CD4-positive, CD25-positive, alpha-beta regulatory T cell (primary cell): Measurements from ENCODE around the gene RAET1E. TPM values are rescaled to one million over a fixed set of nuclear protein-coding genes. Genes with fewer than 3 reads are reported as not detected.

Source experiments
- ATAC-seq, 2 donors: fragments of 150-1000 bp; cut with Tn5 transposase; one replicate each; pipeline ENCODE4 v1.10.0; 2021; ENCODE audit warnings: low read depth in 2 of 2, moderate number of reproducible peaks in 2 of 2, moderate library complexity in 1 of 2
- DNase-seq, 3 donors: peaks; one replicate each; pipeline versions ENCODE4 v3.0.0 to v3.0.0-alpha.2; 2012 to 2022; ENCODE audit warnings: mixed read lengths in 1 of 3
- H3K27ac ChIP-seq: one replicate; pipeline ENCODE4 v1.7.0; 2013; ENCODE audit warnings: mild to moderate bottlenecking, low read length; ENCODE audit not compliant: insufficient read depth, poor library complexity, severe bottlenecking
- H3K27me3 ChIP-seq: one replicate; pipeline ENCODE4 v1.7.0; 2013; ENCODE audit warnings: low read length; ENCODE audit not compliant: control insufficient read depth, insufficient read depth
- H3K36me3 ChIP-seq: one replicate; pipeline ENCODE4 v1.7.0; 2013; ENCODE audit warnings: mild to moderate bottlenecking, low read length, moderate library complexity; ENCODE audit not compliant: control insufficient read depth, insufficient read depth
- H3K4me1 ChIP-seq: 2 replicates; pipeline ENCODE4 v1.7.0; 2013; ENCODE audit warnings: mild to moderate bottlenecking, low read length; ENCODE audit not compliant: insufficient read depth, control insufficient read depth, poor library complexity, severe bottlenecking
- H3K4me3 ChIP-seq: one replicate; pipeline ENCODE4 v1.7.0; 2013; ENCODE audit warnings: low read depth, mild to moderate bottlenecking, low read length, moderate library complexity
- H3K9me3 ChIP-seq, 2 experiments: 1 replicate in 1 of 2; 2 replicates in 1 of 2; pipeline ENCODE4 v1.7.0; 2013; ENCODE audit warnings: low read length in 2 of 2, mild to moderate bottlenecking in 1 of 2, moderate library complexity in 1 of 2; ENCODE audit not compliant: control insufficient read depth in 2 of 2
- H3K27ac Mint-ChIP-seq, 3 donors: one replicate each; pipeline ENCODE4 v1.8.0; 2020 to 2022; ENCODE audit warnings: mild to moderate bottlenecking in 3 of 3, mixed read lengths in 3 of 3, moderate library complexity in 2 of 3
- H3K27me3 Mint-ChIP-seq: one replicate; pipeline ENCODE4 v1.8.0; 2022; ENCODE audit warnings: mild to moderate bottlenecking, mixed read lengths
- H3K36me3 Mint-ChIP-seq: one replicate; pipeline ENCODE4 v1.8.0; 2020; ENCODE audit warnings: mixed read lengths
- H3K4me1 Mint-ChIP-seq, 4 donors: one replicate each; pipeline ENCODE4 v1.8.0; 2020 to 2022; ENCODE audit warnings: mixed read lengths in 4 of 4, mild to moderate bottlenecking in 1 of 4
- H3K4me3 Mint-ChIP-seq, 4 donors: one replicate each; pipeline ENCODE4 v1.8.0; 2020 to 2022; ENCODE audit warnings: mild to moderate bottlenecking in 4 of 4, mixed read lengths in 4 of 4, moderate library complexity in 3 of 4
- H3K9me3 Mint-ChIP-seq, 7 donors: one replicate each; pipeline ENCODE4 v1.8.0; 2020 to 2022; ENCODE audit warnings: mixed read lengths in 7 of 7, mild to moderate bottlenecking in 3 of 7, moderate library complexity in 2 of 7
- polyA plus RNA-seq, 4 donors: library from polyadenylated mRNA; unstranded; fragments of 300-500 nt; fragmentation: Illumina TruSeq; gene quantifications; one replicate each; pipeline ENCODE4 v1.2.3, GENCODE V29; 2021
- total RNA-seq: library from RNA; stranded (reverse); gene quantifications from one replicate; pipeline ENCODE4 v1.2.3, GENCODE V29; 2022

RAET1E gene
- total and polyA plus RNA-seq, 5 donors from 2014 or later = not detected

- peaks cover 3% of the 10 kb centered on the region for H3K27me3 ChIP-seq
- H3K4me3 ChIP-seq = no peak overlapping the region
- DNase-seq = no peak
- Mint-ChIP-seq H3K9me3 (peaks cover 0 to 2% (median 0%) of the 10 kb centered on the region in 7 donors), H3K4me1 (peaks cover 0 to 7% (median 4%) of the 10 kb centered on the region in 4 donors), H3K27ac (no peak overlapping the region), H3K4me3 (no peak overlapping the region), H3K27me3 (peaks cover 39% of the 10 kb centered on the region), H3K36me3 (no peaks in the 10 kb centered on the region)
- H3K27ac ChIP-seq = no peak overlapping the region
- no peaks in the 10 kb centered on the region for H3K9me3 ChIP-seq
- no peaks in the 10 kb centered on the region for H3K4me1 ChIP-seq
- no peaks in the 10 kb centered on the region for H3K36me3 ChIP-seq
- ATAC-seq = no peak
Observed at GRCh38 chr6:149899926-149900619, 2.2 kb upstream of the RAET1E start.

GRCh38 chr6:149899486-149899885 lies 1.6 kb upstream of the RAET1E start:
- Histone ChIP-seq H3K27ac (no peak overlapping the region), H3K27me3 (peaks cover 3% of the 10 kb centered on the region), H3K36me3 (no peaks in the 10 kb centered on the region), H3K4me1 (no peaks in the 10 kb centered on the region), H3K4me3 (no peak overlapping the region), H3K9me3 (no peaks in the 10 kb centered on the region)
- Mint-ChIP-seq H3K4me1 (peaks cover 0 to 7% (median 4%) of the 10 kb centered on the region in 4 donors), H3K27ac (no peak overlapping the region), H3K36me3 (no peaks in the 10 kb centered on the region), H3K9me3 (peaks cover 0 to 2% (median 0%) of the 10 kb centered on the region in 7 donors), H3K27me3 (peaks cover 45% of the 10 kb centered on the region), H3K4me3 (no peak overlapping the region)
- DNase-seq = no peak
- ATAC-seq = no peak

GRCh38 chr6:149898966-149899365 lies 1.1 kb upstream of the RAET1E start:
- DNase-seq (no peak), ATAC-seq (no peak)
- Mint-ChIP-seq H3K9me3 (peaks cover 0 to 2% (median 0%) of the 10 kb centered on the region in 7 donors), H3K4me1 (peaks cover 0 to 7% (median 4%) of the 10 kb centered on the region in 4 donors), H3K27ac (no peak overlapping the region), H3K36me3 (no peaks in the 10 kb centered on the region), H3K27me3 (peaks cover 50% of the 10 kb centered on the region), H3K4me3 (no peak overlapping the region)
- H3K4me3 ChIP-seq = no peak overlapping the region
- H3K27me3 ChIP-seq = peaks cover 3% of the 10 kb centered on the region
- H3K27ac ChIP-seq = no peak overlapping the region
- H3K36me3 ChIP-seq = no peaks in the 10 kb centered on the region
- no peaks in the 10 kb centered on the region for H3K4me1 ChIP-seq
- no peaks in the 10 kb centered on the region for H3K9me3 ChIP-seq

GRCh38 chr6:149897015-149897697 lies 757 bp downstream of the RAET1E start:
- H3K36me3 Mint-ChIP-seq = no peaks in the 10 kb centered on the region
- no peak overlapping the region for H3K27ac Mint-ChIP-seq
- peaks cover 57% of the 10 kb centered on the region for H3K27me3 Mint-ChIP-seq
- peaks cover 0 to 2% (median 0%) of the 10 kb centered on the region in 7 donors for H3K9me3 Mint-ChIP-seq
- peak overlapping the region in 1 of 4 donors; percentile 58 for H3K4me3 Mint-ChIP-seq
- no peaks in the 10 kb centered on the region for H3K4me1 ChIP-seq
- peaks cover 0 to 7% (median 4%) of the 10 kb centered on the region in 4 donors for H3K4me1 Mint-ChIP-seq
- H3K4me3 ChIP-seq = no peak overlapping the region
- H3K27me3 ChIP-seq = peaks cover 3% of the 10 kb centered on the region
- H3K27ac ChIP-seq = no peak overlapping the region
- H3K36me3 ChIP-seq = no peaks in the 10 kb centered on the region
- DNase-seq (no peak), ATAC-seq (no peak)
- no peaks in the 10 kb centered on the region for H3K9me3 ChIP-seq

- H3K9me3 ChIP-seq = no peaks in the 10 kb centered on the region
- no peak overlapping the region for H3K27ac ChIP-seq
- no peak for ATAC-seq
- H3K4me1 ChIP-seq = no peaks in the 10 kb centered on the region
- H3K4me3 ChIP-seq = no peak overlapping the region
- H3K36me3 Mint-ChIP-seq = no peaks in the 10 kb centered on the region
- no peaks in the 10 kb centered on the region for H3K27me3 ChIP-seq
- no peak for DNase-seq
- H3K36me3 ChIP-seq = no peaks in the 10 kb centered on the region
- no peak overlapping the region for H3K27ac Mint-ChIP-seq
- H3K9me3 Mint-ChIP-seq = peaks cover 0 to 2% (median 0%) of the 10 kb centered on the region in 7 donors
- H3K4me1 Mint-ChIP-seq = peaks cover 0 to 7% (median 4%) of the 10 kb centered on the region in 4 donors
- peaks cover 53% of the 10 kb centered on the region for H3K27me3 Mint-ChIP-seq
- peak overlapping the region in 1 of 4 donors; percentile 3 for H3K4me3 Mint-ChIP-seq
Observed at GRCh38 chr6:149896491-149896890, 1.4 kb downstream of the RAET1E start.

GRCh38 chr6:149895833-149896271 lies 2.1 kb downstream of the RAET1E start:
- peak; percentile 65 to 79 for ATAC-seq
- Histone ChIP-seq H3K36me3 (no peaks in the 10 kb centered on the region), H3K4me1 (no peaks in the 10 kb centered on the region), H3K27ac (no peak overlapping the region), H3K27me3 (no peaks in the 10 kb centered on the region), H3K4me3 (no peak overlapping the region), H3K9me3 (no peaks in the 10 kb centered on the region)
- Mint-ChIP-seq H3K4me3 (no peak overlapping the region), H3K9me3 (peaks cover 0 to 2% (median 0%) of the 10 kb centered on the region in 7 donors), H3K36me3 (no peaks in the 10 kb centered on the region), H3K4me1 (peaks cover 0 to 7% (median 4%) of the 10 kb centered on the region in 4 donors), H3K27me3 (peaks cover 53% of the 10 kb centered on the region), H3K27ac (no peak overlapping the region)
- DNase-seq = peak in 2 of 3 donors; percentile 19 to 44

- Histone ChIP-seq H3K27me3 (no peaks in the 10 kb centered on the region), H3K4me3 (no peak overlapping the region), H3K4me1 (no peaks in the 10 kb centered on the region), H3K27ac (no peak overlapping the region), H3K9me3 (no peaks in the 10 kb centered on the region), H3K36me3 (no peaks in the 10 kb centered on the region)
- Mint-ChIP-seq H3K27ac (no peak overlapping the region), H3K4me3 (no peak overlapping the region), H3K9me3 (peaks cover 0 to 2% (median 0%) of the 10 kb centered on the region in 7 donors), H3K27me3 (peaks cover 53% of the 10 kb centered on the region), H3K36me3 (no peaks in the 10 kb centered on the region), H3K4me1 (peaks cover 0 to 7% (median 4%) of the 10 kb centered on the region in 4 donors)
- ATAC-seq (no peak), DNase-seq (no peak)
Observed at GRCh38 chr6:149895048-149895590, 2.8 kb downstream of the RAET1E start.
